ENCODE data around the gene PKP1. TPM values are rescaled to one million over a fixed set of nuclear protein-coding genes. Genes with fewer than 3 reads are reported as not detected.

The PKP1 gene
- total and polyA plus RNA-seq, 8 donors, result 0.17 to 2.8 (median 0.20) TPM

GRCh38 chr1:201327687-201328240, 44.5 kb downstream of the PKP1 start:
- ATAC-seq (no peak), DNase-seq (no peak)
- intact Hi-C loops (cut with DNase I), result no loop called here
- no peaks in the 10 kb centered on the region for H3K36me3 ChIP-seq
- H3K27me3 ChIP-seq, result no peaks in the 10 kb centered on the region
- no peak for TF ChIP-seq CTCF (IDR thresholded peaks at IDR 0.05)
- peaks cover 5 to 11% of the 10 kb centered on the region in 2 donors for H3K4me1 ChIP-seq
- H3K27ac ChIP-seq, result no peak overlapping the region
- H3K4me3 ChIP-seq, result no peak overlapping the region
- no peaks in the 10 kb centered on the region for H3K9me3 ChIP-seq

GRCh38 chr1:201328576-201328975, 45.3 kb downstream of the PKP1 start:
- Histone ChIP-seq H3K36me3 (no peaks in the 10 kb centered on the region), H3K27me3 (no peaks in the 10 kb centered on the region), H3K9me3 (no peaks in the 10 kb centered on the region), H3K4me3 (no peak overlapping the region), H3K4me1 (peaks cover 5 to 11% of the 10 kb centered on the region in 2 donors), H3K27ac (no peak overlapping the region)
- ATAC-seq (no peak), DNase-seq (no peak)
- no peak for TF ChIP-seq CTCF (IDR thresholded peaks at IDR 0.05)
- intact Hi-C loops (cut with DNase I), result no loop called here

GRCh38 chr1:201329286-201329685, 46.0 kb downstream of the PKP1 start:
- ATAC-seq (peak; percentile 60), DNase-seq (peak in 3 of 4 donors; percentile 34 to 58 (median 57))
- Histone ChIP-seq H3K36me3 (no peaks in the 10 kb centered on the region), H3K4me3 (no peak overlapping the region), H3K4me1 (peaks cover 5 to 11% of the 10 kb centered on the region in 2 donors), H3K27ac (peak overlapping the region in 1 of 2 donors; percentile 33), H3K27me3 (no peaks in the 10 kb centered on the region), H3K9me3 (no peaks in the 10 kb centered on the region)
- intact Hi-C loops (cut with DNase I), result no loop called here
- TF ChIP-seq CTCF (IDR thresholded peaks at IDR 0.05), result no peak

GRCh38 chr1:201329801-201330200, 46.5 kb downstream of the PKP1 start:
- Histone ChIP-seq H3K4me1 (peaks cover 5 to 11% of the 10 kb centered on the region in 2 donors), H3K36me3 (no peaks in the 10 kb centered on the region), H3K4me3 (no peak overlapping the region), H3K27me3 (no peaks in the 10 kb centered on the region), H3K9me3 (no peaks in the 10 kb centered on the region), H3K27ac (peak overlapping the region in 1 of 2 donors; percentile 33)
- DNase-seq (peak in 1 of 4 donors; percentile 65), ATAC-seq (peak; percentile 93)
- intact Hi-C loops (cut with DNase I), result no loop called here
- TF ChIP-seq CTCF (IDR thresholded peaks at IDR 0.05), result no peak

GRCh38 chr1:201330541-201330940, 47.2 kb downstream of the PKP1 start:
- no peak for TF ChIP-seq CTCF (IDR thresholded peaks at IDR 0.05)
- Histone ChIP-seq H3K36me3 (no peaks in the 10 kb centered on the region), H3K9me3 (no peaks in the 10 kb centered on the region), H3K4me1 (peaks cover 5 to 11% of the 10 kb centered on the region in 2 donors), H3K27me3 (no peaks in the 10 kb centered on the region), H3K27ac (no peak overlapping the region), H3K4me3 (no peak overlapping the region)
- intact Hi-C loops (cut with DNase I), result no loop called here
- ATAC-seq (no peak), DNase-seq (no peak)

Measured in left lung (tissue), 10 donors.